Epithelial cell of alveolus of lung (primary cell): ENCODE results near the gene LRATD1. TPM values are rescaled to one million over a fixed set of nuclear protein-coding genes. Genes with fewer than 3 reads are reported as not detected.

Experiments used
- total RNA-seq: library from RNA; depleted of rRNA; stranded (reverse); fragments of >200 nt; gene quantifications from 2 replicates; pipeline ENCODE4 v1.2.1, GENCODE V29; 2015

The LRATD1 gene
- 0.64 and 3.5 TPM in 2 replicates for total RNA-seq

GRCh38 chr2:14632133-14632936, at the start of gene LRATD1:
Gene LRATD1 (plus strand): TSS chr2:14632717. CDS start chr2:14633980, 1,263 bp downstream.

